HG03575 (cell line): Measurements from ENCODE around the gene SLIT3.

ENCODE experiments used
- ATAC-seq: cut with Tn5 transposase; IDR thresholded peaks from one replicate; pipeline ENCODE4 v1.9.1; 2021; ENCODE audit not compliant: unreplicated experiment, insufficient number of reproducible peaks, low FRiP score; ENCODE audit errors: extremely low read depth

Gene SLIT3

DNA sequence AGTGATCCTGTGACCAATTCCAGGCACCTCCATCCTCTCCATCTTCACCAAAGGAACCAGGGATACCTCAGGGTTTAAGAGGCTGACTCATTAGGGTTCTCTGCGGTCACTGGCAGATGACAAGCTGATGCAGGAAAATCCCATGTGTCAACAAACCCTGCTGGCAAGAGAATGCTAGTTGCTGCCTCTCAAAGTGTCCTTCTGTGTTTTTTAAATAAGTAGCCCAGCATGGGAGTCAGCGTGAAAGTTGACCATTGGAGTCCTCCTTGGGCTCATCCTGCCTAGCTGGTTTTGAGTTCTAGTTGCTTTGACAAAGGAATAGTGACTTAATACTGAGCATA is 200.2 kb downstream of the SLIT3 start:
- ATAC-seq, result no peak

DNA sequence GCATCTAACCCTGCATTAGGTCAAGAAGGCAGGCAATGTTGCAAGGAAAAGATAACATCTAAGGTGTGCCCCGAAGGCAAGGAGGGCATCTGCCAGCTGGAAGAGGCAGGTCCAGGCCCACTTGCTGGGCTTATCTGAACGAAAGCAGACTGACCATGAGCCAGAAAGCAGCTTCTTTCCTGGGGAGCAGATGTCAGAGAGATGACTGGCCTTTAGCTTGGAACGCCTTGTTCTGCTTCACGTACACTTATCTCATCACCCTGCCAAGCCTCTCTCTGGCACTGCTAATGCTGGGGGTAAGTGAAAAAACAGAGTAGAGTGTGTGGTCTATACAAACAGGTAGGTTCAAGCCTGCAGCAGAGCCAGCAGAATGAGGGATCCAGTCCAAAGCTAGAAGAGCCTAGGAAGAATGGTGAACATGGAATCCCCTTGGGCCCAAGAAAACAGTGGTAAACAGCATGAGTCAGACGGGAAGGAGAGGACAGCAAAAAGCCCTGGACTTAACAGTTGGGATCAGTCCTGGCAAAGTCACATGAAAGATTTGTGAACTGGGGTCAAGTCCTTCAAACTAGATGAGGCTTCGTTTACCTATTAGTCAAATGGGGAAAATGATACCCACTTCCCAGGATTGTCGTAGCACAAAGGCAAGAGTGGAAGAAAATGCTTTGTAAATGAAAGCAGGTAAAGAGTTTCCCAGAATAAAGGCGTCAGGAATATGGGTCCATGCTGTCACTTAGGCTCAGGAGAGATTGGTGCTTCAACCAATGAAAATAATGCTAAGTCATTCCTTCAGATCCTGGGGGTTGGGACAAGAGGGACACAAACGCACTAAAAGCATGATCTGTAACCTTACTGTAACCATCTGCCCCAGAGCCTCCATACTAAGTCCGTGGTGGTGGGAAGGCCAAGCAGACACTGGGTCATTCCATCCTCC is 200.9 kb downstream of the SLIT3 start:
- ATAC-seq, result no peak

DNA sequence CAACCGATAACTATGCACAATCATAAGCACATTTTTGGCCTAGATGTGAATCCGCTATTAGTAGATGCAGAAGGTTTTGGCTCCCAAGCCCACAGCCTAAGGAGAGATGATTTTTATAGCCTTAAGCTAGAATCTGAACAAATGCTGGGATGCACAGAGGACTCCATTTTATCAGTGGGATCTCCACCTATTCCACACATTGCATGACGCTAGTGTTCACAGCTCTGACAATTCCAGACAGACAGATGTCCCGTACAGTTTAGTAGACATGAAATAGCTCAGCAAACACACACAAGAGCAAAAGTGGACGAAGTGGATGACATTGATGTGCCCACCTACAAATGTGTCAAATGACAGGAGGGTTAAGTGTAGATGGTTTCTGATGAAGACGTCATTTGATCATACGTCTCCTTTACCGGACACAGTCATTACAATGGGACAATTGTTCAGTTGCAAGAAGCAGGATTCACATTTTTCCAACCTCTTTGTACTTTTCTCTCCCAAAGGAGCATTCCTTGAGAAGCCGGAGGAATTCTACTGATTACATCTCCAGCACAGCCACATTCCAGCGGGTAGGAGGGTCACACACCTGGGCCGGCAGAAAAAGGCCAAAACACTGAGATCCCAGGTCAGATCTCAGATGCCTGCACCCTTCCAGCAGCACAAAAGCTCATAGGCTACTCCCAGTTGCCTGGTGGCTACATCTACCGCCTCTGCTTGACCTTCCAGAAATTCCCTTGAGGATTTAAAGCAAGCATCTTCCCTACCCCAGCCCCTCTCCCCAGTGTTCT is 202.4 kb downstream of the SLIT3 start:
- ATAC-seq, result no peak

DNA sequence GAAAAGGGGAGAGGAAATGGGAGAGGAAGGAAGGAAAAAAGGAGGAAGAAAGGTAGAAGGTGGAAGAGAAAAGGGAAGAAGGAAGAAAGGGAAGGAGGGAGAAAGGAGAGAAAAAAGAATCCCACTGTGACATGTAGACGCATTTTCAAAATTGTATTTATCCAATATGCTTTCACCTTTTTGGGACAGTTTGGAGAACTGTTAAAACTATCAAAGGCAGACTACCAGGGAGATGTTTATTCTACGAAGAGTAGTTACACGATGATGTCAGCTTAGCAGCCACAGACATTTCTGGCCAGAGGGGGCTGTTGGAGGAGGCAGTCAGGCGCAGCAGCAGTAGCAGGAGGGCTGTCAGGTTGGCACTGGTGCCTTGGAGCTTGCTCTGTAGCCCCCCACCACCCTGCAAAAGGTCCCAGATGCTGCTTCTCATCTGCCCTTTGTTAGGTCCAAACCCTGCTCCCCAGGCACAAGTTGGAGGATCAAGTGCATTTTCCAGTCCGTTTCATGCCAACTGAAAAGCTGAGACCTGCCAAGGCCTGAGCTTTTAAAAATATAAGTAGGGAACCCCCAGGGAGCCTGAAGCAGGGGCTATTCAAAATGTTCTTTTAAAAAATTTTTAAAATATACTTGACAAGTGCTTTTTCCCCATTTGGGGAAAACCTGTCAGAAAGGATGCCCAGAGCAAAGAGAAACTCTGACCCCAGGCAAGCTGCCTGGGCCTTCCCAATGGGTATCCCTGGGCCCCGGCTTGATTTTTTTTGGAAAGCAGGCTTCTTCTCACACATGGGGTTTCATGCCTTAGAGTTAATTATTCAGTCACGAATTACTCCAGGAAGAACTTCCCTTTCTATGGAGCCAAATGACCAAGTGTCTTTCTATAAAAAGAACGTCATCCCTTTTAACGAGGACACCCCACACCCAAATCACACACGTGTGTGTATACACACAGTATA is 203.3 kb downstream of the SLIT3 start:
- ATAC-seq, result no peak

DNA sequence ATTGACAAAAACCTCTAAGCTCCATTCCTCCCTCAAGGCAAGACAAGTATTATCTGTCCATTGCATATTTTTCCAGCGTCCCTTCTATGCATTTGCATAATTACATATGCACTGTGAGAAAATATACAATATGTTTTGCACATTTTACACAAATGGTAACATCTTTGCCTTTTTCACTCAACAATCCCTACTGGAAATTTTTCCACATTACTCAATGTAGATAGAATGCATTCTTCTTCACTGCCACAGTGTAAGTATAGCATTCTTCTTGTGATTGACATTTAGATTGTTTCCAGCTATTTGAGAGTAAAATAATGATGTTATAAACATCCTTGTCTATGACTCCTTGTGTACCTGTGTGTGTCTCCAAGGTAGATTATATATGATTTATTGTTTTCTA is 205.0 kb downstream of the SLIT3 start:
- ATAC-seq, result no peak

DNA sequence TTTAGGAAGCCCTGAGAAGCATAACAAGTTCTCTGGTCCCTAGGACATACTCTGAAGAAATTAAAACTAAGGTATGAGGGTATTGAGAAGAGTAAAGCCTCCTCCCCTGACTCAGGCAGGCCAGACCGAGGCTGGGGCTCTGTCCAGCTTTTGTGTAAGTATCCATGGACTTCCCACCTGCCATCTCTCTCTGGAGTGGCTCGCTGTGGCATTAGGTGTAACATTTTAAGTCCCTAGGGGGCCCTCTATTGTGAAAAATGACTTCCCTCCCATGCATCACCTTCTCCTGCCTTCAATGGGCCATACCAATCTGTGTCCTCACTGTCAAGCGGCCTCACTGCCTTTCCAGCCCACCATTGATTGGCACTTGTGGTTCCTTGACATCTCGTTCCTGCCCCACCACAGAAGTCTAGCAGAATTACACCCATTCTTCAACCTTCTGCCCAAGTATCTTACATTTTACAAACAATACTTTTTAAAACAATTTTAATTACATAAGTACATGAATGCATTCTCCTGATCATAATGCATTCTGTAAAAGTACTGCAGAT is 205.5 kb downstream of the SLIT3 start:
- no peak for ATAC-seq

DNA sequence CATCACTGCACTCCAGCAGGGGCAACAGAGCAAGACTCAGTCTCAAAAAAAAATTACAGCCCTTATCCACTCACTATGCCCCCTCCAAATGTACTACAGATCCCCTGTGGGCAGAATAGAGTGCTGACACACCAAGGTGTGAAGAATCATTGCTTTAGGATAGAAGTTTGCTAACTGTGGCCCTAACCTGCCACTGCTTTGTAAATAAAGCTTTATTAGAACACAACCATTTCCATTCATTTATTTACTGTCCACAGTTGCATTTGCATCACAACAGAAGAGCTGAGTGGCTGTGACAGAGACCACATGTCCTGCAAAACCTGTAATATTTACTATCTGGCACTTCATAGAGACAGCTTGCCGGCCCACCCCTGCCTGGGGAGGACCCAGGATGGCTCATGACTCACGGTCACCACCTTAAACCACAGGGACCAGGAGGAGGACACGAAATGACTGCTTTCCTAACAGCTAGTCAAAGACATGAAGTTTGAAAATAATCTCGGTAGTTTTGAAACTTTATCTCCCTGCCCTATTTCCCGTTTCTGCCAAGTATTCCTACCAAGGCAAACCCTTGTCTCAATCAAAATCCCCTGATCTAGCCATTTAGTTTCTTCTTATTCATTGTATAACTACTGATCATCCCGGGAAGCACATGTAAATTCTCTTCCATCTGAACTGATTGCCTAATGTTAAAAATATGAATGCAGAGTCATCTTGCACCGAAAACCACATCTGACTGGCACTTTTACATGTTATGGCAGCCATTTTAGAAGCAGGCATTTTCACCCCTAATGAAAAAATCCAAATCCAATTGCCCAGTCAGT is 206.1 kb downstream of the SLIT3 start:
- no peak for ATAC-seq

DNA sequence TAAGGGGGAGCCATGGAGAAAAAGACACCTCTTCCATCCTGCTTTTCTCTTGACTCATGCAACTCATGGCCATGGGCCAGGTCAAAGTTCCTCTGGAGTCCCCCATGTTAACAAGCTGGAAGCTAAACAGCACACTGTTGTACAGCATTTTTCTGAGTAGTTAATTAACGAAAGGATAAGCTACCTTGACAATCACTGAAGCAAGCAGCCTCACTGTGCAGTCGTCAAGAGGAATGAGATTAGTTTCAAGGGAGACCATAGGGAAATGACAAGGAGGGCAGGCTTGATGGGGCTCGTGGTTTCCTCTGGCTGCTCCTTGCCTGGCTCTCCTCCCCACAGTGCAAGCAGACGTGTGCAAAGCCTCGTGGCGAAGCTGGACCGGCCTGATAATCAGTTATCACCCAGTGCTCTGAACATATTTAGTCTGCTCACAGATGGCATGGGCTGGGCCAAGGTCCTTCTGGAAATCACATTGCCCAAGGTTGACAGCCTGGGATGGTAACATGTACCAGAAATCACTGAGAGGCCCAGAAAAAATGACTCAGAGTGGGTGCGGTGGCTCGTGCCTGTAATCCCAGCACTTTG is 209.5 kb downstream of the SLIT3 start:
- no peak for ATAC-seq

DNA sequence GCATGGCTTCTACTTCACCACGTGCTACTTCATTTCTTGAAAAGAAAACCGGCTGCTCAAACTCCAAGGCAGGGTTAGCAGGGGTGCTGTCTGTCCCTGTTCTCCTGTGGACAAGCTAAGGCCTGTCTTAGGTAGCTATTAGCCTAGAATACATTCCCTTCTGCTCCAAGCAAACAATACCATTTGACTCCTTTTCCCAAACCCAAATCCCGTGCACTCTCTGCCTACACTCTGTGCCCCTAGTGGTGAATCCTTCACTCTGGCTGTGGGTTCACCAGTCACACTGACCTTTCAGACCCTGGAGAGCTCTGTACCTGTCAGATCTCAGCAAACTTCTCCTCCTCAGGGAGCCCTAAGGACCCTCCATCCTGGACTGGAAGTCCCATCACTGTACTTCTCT is 211.6 kb downstream of the SLIT3 start:
- no peak for ATAC-seq

DNA sequence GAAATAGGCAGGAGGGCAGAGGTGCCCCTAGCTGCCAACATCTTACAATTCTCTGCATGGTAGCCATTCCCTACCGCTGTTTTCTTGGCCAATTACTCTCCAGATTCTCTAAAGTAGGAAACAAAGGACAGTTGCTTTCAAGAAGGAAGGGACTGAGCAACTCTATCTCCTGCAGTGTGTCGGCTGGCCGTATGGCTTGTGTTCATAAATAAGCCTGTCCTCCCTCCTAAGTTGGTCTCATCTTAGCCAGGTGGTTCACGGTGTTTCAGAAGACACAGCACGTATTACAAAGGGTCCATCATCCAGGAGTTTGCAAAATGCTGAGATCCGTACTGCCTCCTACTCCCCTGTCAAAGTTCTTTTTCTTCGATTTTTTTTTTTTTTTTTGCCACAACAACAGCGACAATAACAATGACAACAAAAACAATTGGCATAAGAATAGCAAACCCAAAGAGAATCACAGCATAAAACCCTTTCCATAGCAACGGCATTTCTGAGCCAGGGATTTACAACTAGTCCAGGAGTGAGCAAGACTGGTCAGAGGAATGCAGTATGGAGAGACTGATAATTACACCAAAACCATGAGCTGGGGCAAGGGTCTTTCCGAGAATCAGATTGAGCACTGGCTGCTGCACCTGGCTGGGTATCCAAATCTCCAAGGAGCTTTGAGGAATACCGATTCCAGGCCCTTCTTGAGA is 212.8 kb downstream of the SLIT3 start:
- ATAC-seq, result no peak

DNA sequence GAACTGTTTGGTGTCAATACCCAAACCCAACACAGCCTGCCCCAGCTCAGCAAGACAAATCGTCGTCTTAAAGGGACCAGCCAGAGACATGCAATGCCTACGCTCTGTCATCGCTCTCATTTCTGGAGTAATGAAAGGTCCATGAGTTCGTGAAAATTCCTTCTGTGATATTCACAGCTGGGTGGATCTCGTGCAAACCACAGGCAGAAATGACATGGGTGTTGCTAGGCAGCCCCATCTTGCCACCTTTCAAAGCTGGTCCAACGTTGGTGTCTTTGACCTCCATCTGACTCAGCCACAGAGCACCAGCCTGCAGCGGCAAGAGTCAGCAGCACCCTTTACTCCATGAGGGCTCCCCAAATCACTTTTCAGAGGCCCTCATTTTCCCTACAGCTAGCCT is 215.3 kb downstream of the SLIT3 start:
- no peak for ATAC-seq

DNA sequence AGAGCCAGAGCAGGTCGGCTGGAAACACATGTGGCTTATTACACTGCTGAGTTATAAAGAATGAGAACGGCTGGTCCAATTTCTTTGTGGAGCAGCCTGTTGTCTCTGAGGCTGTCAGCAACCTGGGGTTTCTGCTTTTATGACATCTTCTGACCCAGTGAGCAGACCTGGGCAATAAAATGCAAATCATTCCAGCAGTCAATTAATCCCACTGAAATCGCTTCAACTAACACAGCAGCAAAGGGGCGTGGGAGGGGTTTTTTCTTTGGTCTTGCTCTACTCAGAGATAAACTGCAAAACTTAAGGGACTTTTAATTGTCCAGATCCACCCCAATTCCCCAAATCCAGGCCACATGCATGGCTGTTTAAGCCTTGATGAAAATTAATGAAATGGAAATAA is 215.7 kb downstream of the SLIT3 start:
- no peak for ATAC-seq

DNA sequence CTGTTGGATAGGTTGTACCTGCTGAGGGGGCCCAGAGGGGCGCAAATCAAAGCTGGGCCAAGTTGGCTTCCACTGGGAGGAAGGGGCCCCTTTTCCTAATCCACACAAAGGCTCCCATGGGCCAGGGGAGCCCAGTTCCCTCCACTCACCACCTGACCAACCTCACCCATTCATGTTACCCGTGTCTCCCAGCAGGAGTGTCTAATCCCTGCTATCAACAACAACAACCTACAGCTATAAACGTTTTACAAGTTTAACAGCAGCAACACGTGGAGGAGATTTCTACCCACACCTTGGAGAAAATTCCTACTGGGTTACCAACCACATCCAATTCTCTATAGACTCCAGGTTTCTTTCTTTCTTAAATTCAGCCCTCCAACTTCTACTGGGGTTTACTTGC is 216.2 kb downstream of the SLIT3 start:
- no peak for ATAC-seq

DNA sequence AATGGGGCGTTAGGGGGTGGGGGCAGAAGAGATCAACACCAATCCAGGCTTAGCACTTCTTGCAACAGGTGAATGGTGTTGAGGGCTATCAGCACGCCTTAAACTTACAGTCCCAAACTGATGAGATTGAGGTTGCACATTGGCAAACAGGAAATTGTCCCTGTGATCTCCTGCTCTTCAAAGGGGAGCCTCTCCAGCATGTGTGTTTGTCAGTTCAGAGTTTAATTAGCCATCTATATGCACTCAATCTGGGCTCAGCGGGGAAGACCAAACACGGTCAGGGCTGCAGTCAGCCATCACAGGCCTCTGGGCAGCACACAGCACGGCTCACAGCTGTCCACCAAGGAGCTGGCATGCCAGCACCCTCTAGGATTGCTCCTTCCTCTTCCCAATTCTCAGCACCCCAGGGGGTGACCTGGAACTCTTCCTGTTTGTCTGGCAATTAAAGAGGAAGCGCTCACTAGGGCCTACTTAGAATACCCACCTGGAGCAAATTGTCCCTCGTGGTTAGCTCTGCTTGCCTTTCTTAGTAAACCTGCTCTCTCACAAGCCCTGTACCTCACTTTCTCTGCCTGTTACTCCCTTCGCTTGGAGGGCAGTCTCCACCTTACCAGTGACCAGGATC is 217.4 kb downstream of the SLIT3 start:
- ATAC-seq, result no peak

DNA sequence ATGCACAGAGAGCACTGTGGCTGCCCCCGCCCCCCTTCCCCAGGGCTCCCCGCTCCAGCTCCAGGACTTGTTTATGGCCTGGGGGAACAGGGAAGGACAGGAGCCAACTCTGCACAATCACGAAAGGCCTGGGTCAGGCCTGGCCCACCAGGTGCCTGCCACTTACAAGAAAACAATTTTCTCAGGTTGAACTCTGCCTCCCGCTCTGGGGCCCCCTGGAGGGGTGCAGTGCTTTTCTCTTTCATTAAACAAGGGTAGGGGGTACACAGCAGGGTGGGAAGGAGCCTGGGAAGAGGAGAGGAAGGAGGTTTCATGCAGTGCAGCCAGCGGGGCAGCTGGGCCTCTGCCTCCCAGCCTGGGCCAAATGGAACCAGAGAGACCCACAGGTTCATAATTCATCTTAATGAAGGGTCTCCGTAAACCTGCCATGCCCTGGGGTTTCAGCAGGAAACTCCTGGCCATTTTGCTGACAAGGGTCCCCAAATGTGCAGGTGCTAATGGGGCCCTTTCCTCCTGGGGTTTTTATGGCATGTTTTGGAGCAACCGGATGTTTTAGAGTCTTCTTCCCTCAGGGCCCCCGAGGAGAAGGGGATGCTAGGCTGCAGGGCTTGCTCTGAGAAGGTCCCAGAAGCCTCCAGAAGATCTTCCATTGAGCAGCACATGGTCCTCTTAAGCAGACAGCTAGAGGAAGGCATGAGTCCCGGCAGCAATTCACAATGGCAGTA is 219.8 kb downstream of the SLIT3 start:
- no peak for ATAC-seq

DNA sequence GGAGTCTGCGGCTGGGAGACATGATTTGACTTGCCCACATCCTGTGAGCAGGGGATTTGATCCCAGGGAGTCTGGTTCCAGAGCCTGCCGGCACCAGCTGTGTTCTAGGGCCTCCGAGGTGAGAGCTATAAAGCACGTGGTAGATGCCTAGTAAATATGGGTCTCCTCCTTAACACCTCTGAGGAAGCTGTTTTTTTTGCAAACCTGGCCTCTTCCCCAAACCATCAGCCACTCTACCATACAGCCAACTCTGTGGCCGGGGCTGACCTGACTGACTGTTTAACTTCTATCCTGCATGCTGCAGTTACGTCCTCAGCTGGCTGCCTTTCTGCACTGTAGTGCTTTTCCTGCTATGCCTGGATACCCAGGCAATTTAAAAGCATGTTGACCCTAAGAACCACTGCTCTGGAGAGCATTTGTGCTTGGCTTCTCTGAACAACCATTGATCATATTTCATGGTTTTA is 220.5 kb downstream of the SLIT3 start:
- no peak for ATAC-seq
